PC-9 (cell line): ENCODE data around the gene WDR33. TPM values are rescaled to one million over a fixed set of nuclear protein-coding genes. Genes with fewer than 3 reads are reported as not detected.

Experiments
- BruUV-seq: library from RNA; stranded (reverse); fragments of 400-500 nt; replicated peaks from 2 replicates; lab custom pipeline; 2021; lab: Mats Ljungman, UMichigan
- CTCF ChIA-PET: fragments of 300-600 bp; sonication (Branson Sonifier 250); formaldehyde crosslinking; loops from one replicate; lab custom pipeline; 2022; ENCODE audit warnings: antibody characterized with exemption; lab: Charles Lee
- POLR2A ChIA-PET: fragments of 300-600 bp; sonication (Branson Sonifier 250); formaldehyde crosslinking; loops from one replicate; lab custom pipeline; 2022; ENCODE audit warnings: antibody characterized with exemption; ENCODE audit not compliant: unreplicated experiment; lab: Charles Lee
- DNase-seq, 2 experiments: peaks; one replicate each; pipeline versions ENCODE4 v3.0.0 to v3.0.0-alpha.2; 2015 to 2022; ENCODE audit warnings: mixed read lengths in 1 of 2
- H2AFZ ChIP-seq: fragments of 200-600 bp; sonication (generic); 2 replicates; pipeline ENCODE4 v1.8.1; 2017; ENCODE audit warnings: antibody characterized with exemption
- H3F3A ChIP-seq: fragments of 200-600 bp; sonication (generic); 2 replicates; pipeline ENCODE4 v1.8.1; 2017; ENCODE audit warnings: antibody characterized with exemption, mild to moderate bottlenecking, low read depth; ENCODE audit not compliant: insufficient read depth
- H3K27ac ChIP-seq: fragments of 200-600 bp; sonication (generic); 2 replicates; pipeline ENCODE4 v1.6.1; 2016; ENCODE audit warnings: mixed run types
- H3K27me3 ChIP-seq: fragments of 200-600 bp; sonication (generic); 2 replicates; pipeline ENCODE4 v1.6.1; 2016; ENCODE audit warnings: low read depth, mixed run types; ENCODE audit not compliant: insufficient read depth
- H3K36me3 ChIP-seq: fragments of 200-600 bp; sonication (generic); 2 replicates; pipeline ENCODE4 v1.6.1; 2016; ENCODE audit warnings: low read depth, mixed run types
- H3K4me1 ChIP-seq: fragments of 200-600 bp; sonication (generic); replicated peaks from 2 replicates; pipeline ENCODE4 v1.6.1; 2016; ENCODE audit warnings: mixed run types; ENCODE audit not compliant: insufficient read depth
- H3K4me2 ChIP-seq: fragments of 200-600 bp; sonication (generic); 2 replicates; pipeline ENCODE4 v1.6.1; 2017; ENCODE audit warnings: mixed run types
- H3K4me3 ChIP-seq: fragments of 200-600 bp; sonication (generic); 2 replicates; pipeline ENCODE4 v1.6.1; 2016; ENCODE audit warnings: mixed run types
- H3K79me2 ChIP-seq: fragments of 200-600 bp; sonication (generic); 2 replicates; pipeline ENCODE4 v1.6.1; 2017; ENCODE audit warnings: low read depth, mixed run types
- H3K9me2 ChIP-seq: fragments of 200-600 bp; sonication (generic); 2 replicates; pipeline ENCODE4 v1.8.1; 2017; ENCODE audit warnings: mild to moderate bottlenecking; ENCODE audit not compliant: insufficient read depth
- H3K9me3 ChIP-seq: fragments of 200-600 bp; sonication (generic); 2 replicates; pipeline ENCODE4 v1.8.1; 2016; ENCODE audit warnings: low read depth; ENCODE audit not compliant: insufficient read depth
- H4K20me1 ChIP-seq: fragments of 200-600 bp; sonication (generic); 2 replicates; pipeline ENCODE4 v1.8.1; 2017; ENCODE audit not compliant: insufficient read depth
- EZH2 ChIP-seq: fragments of 200-600 bp; sonication (generic); IDR thresholded peaks from 2 replicates; pipeline ENCODE4 v1.8.0; 2017; ENCODE audit warnings: antibody characterized with exemption, low read depth
- intact Hi-C: fragments of 100-400 bp; cut with micrococcal nuclease; formaldehyde crosslinking; loops from one replicate; pipeline ENCODE4 v1.10.0; 2022; ENCODE audit not compliant: unreplicated experiment
- total RNA-seq: library from RNA; stranded (reverse); gene quantifications from 2 replicates; pipeline ENCODE4 v1.2.3, GENCODE V29; 2021
- TF ChIP-seq, protein P1 (sequence below): fragments of 200-600 bp; sonication (generic); conservative IDR thresholded peaks from 2 replicates; pipeline ENCODE4 v1.6.1; 2017; ENCODE audit warnings: mixed run types, antibody characterized with exemption, mild to moderate bottlenecking, moderate library complexity

The WDR33 gene
- total RNA-seq, 1 experiment from 2014 or later: 59.3 TPM

DNA sequence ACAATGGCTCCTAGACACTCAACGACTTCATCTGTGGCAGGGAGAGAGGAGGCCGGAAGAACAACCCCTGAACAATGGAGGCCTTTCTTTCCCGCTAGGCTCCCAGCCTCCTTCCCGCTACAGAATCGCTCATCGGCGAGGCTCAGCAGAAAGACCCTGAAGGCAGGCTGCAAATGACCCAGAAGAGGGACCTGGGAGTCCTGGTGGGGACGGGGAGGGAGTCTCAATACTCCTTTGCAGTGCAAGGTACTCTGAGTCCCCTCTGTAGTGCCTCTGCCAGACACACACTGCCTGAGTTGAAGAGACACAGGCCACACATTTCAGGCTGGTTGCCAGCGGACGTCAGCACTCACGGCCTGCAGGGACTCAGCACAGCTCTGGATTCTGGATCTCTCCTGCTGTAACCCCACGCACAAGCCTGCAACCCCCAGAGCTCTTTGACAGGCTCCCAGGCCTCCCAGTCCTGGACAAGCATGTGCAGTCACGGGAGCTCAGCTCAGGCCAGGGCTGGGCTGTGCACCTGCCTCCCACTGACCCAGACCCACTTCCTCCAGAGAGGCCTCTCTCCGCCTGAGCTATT lies 158.9 kb downstream of the WDR33 start:
- Histone ChIP-seq H3K79me2 (no peaks in the 10 kb centered on the region), H3K27me3 (no peaks in the 10 kb centered on the region), H3F3A (no peaks in the 10 kb centered on the region), H3K36me3 (no peaks in the 10 kb centered on the region), H3K4me1 (no peaks in the 10 kb centered on the region), H4K20me1 (no peaks in the 10 kb centered on the region), H3K4me2 (no peak overlapping the region), H3K9me3 (no peaks in the 10 kb centered on the region), H3K9me2 (no peaks in the 10 kb centered on the region), H2AFZ (no peak overlapping the region), H3K4me3 (no peak overlapping the region), H3K27ac (no peak overlapping the region)
- TF ChIP-seq, protein P1, sequence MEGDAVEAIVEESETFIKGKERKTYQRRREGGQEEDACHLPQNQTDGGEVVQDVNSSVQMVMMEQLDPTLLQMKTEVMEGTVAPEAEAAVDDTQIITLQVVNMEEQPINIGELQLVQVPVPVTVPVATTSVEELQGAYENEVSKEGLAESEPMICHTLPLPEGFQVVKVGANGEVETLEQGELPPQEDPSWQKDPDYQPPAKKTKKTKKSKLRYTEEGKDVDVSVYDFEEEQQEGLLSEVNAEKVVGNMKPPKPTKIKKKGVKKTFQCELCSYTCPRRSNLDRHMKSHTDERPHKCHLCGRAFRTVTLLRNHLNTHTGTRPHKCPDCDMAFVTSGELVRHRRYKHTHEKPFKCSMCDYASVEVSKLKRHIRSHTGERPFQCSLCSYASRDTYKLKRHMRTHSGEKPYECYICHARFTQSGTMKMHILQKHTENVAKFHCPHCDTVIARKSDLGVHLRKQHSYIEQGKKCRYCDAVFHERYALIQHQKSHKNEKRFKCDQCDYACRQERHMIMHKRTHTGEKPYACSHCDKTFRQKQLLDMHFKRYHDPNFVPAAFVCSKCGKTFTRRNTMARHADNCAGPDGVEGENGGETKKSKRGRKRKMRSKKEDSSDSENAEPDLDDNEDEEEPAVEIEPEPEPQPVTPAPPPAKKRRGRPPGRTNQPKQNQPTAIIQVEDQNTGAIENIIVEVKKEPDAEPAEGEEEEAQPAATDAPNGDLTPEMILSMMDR: no peak
- no peak for TF ChIP-seq EZH2
- CTCF ChIA-PET: no interaction called here
- intact Hi-C loops: no loop called here
- POLR2A ChIA-PET: no interaction called here
- BruUV-seq: no TSS peak
- DNase-seq: no peak

DNA sequence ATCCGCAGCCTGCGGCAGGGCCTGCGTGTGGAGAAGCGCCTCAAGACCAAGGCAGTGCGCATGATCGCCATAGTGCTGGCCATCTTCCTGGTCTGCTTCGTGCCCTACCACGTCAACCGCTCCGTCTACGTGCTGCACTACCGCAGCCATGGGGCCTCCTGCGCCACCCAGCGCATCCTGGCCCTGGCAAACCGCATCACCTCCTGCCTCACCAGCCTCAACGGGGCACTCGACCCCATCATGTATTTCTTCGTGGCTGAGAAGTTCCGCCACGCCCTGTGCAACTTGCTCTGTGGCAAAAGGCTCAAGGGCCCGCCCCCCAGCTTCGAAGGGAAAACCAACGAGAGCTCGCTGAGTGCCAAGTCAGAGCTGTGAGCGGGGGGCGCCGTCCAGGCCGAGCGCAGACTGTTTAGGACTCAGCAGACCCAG lies 159.6 kb downstream of the WDR33 start:
- Histone ChIP-seq H3F3A (no peaks in the 10 kb centered on the region), H4K20me1 (no peaks in the 10 kb centered on the region), H3K36me3 (no peaks in the 10 kb centered on the region), H2AFZ (no peak overlapping the region), H3K27ac (no peak overlapping the region), H3K4me1 (no peaks in the 10 kb centered on the region; the same call in 1 of the 2 replicates), H3K4me3 (no peak overlapping the region), H3K79me2 (no peaks in the 10 kb centered on the region), H3K9me2 (no peaks in the 10 kb centered on the region), H3K27me3 (no peaks in the 10 kb centered on the region), H3K9me3 (no peaks in the 10 kb centered on the region), H3K4me2 (no peak overlapping the region)
- TF ChIP-seq, protein P1: no peak
- no peak for TF ChIP-seq EZH2
- ChIA-PET CTCF (no interaction called here), POLR2A (no interaction called here)
- no peak for DNase-seq
- no TSS peak for BruUV-seq
- intact Hi-C loops: no loop called here

Other genes starting within 250 kb of the WDR33 start
- not detected in 2 replicates for gene GPR17, start 165.0 kb downstream of the WDR33 start, total RNA-seq
- 1.4 and 2.5 TPM in 2 replicates for gene LIMS2, start 135.6 kb downstream of the WDR33 start, total RNA-seq
- gene SFT2D3, start 109.7 kb downstream of the WDR33 start, total RNA-seq: 7.3 and 8.4 TPM in 2 replicates
- 40.4 and 46.4 TPM in 2 replicates for gene POLR2D, start 47.0 kb upstream of the WDR33 start, total RNA-seq
- gene AMMECR1L, start 74.8 kb upstream of the WDR33 start, total RNA-seq: 17.1 and 20.3 TPM in 2 replicates
- 27.2 and 33.9 TPM in 2 replicates for gene SAP130, start 216.9 kb upstream of the WDR33 start, total RNA-seq